ENCODE results near the gene PSMF1. TPM values are rescaled to one million over a fixed set of nuclear protein-coding genes. Genes with fewer than 3 reads are reported as not detected.

The PSMF1 gene
- total and polyA plus RNA-seq, 4 donors, result 43.6 to 126 (median 83.8) TPM

DNA sequence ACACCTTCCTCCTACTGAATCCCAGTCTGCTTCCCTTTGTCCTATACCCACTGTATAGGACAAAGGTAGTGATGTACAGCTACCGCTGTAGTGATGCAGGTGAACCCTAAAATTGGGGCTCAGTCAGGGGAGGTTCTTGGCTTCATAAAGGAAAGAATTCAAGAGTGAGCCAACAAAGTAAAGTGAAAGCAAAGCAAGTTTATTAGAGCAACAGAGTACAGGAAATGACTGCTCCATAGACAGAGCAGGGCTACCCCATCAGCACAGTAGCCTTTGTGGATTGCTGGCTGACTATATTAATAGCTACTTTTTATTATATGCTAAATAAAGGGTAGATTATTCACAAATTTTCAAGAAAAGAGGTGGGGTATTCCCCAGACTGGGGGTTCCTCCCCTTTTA lies 81.6 kb downstream of the PSMF1 start:
- DNase-seq (ENCODE audit: low spot score), result no peak
- Histone ChIP-seq H3K27ac (ENCODE audit: low read depth in 1 of 2, low read length in 2 of 2) (no peak overlapping the region), H3K4me3 (ENCODE audit: low read depth in 1 of 3, low read length in 3 of 3) (no peak overlapping the region), H3K9ac (ENCODE audit: low read depth in 1 of 2, low read length in 2 of 2) (no peak overlapping the region), H3K27me3 (ENCODE audit: control insufficient read depth in 4 of 4, insufficient read depth in 4 of 4, low read length in 3 of 4) (no peaks in the 10 kb centered on the region), H3K9me3 (ENCODE audit: control insufficient read depth in 4 of 4, low read length in 3 of 4) (no peaks in the 10 kb centered on the region), H3K36me3 (ENCODE audit: control insufficient read depth in 4 of 4, insufficient read depth in 3 of 4, low read depth in 1 of 4, low read length in 3 of 4) (no peaks in the 10 kb centered on the region), H3K4me1 (ENCODE audit: control insufficient read depth in 4 of 4, insufficient read depth in 4 of 4, low read length in 3 of 4) (no peaks in the 10 kb centered on the region)
- 95% methylated on average over 1 of the region's 1 CpG for WGBS
- no peak for TF ChIP-seq FOXA2 (IDR thresholded peaks at IDR 0.05)

- DNase-seq (ENCODE audit: low spot score), result no peak
- Histone ChIP-seq H3K27me3 (ENCODE audit: control insufficient read depth in 4 of 4, insufficient read depth in 4 of 4, low read length in 3 of 4) (no peaks in the 10 kb centered on the region), H3K4me3 (ENCODE audit: low read depth in 1 of 3, low read length in 3 of 3) (no peak within 1 kb of the TSS), H3K9me3 (ENCODE audit: control insufficient read depth in 4 of 4, low read length in 3 of 4) (no peaks in the 10 kb centered on the region), H3K27ac (ENCODE audit: low read depth in 1 of 2, low read length in 2 of 2) (no peak within 1 kb of the TSS), H3K9ac (ENCODE audit: low read depth in 1 of 2, low read length in 2 of 2) (no peak within 1 kb of the TSS), H3K36me3 (ENCODE audit: control insufficient read depth in 4 of 4, insufficient read depth in 3 of 4, low read depth in 1 of 4, low read length in 3 of 4) (no peaks in the 10 kb centered on the region), H3K4me1 (ENCODE audit: control insufficient read depth in 4 of 4, insufficient read depth in 4 of 4, low read length in 3 of 4) (no peaks in the 10 kb centered on the region)
- 74% methylated on average over 5 of the region's 5 CpGs for WGBS
- TF ChIP-seq FOXA1 (IDR thresholded peaks at IDR 0.05) (no peak), NR2F2 (IDR thresholded peaks at IDR 0.05) (peak; percentile 32)
- TF ChIP-seq, protein P1, sequence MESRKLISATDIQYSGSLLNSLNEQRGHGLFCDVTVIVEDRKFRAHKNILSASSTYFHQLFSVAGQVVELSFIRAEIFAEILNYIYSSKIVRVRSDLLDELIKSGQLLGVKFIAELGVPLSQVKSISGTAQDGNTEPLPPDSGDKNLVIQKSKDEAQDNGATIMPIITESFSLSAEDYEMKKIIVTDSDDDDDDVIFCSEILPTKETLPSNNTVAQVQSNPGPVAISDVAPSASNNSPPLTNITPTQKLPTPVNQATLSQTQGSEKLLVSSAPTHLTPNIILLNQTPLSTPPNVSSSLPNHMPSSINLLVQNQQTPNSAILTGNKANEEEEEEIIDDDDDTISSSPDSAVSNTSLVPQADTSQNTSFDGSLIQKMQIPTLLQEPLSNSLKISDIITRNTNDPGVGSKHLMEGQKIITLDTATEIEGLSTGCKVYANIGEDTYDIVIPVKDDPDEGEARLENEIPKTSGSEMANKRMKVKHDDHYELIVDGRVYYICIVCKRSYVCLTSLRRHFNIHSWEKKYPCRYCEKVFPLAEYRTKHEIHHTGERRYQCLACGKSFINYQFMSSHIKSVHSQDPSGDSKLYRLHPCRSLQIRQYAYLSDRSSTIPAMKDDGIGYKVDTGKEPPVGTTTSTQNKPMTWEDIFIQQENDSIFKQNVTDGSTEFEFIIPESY (IDR thresholded peaks at IDR 0.05), result no peak
Measured at GRCh38 chr20:1202762-1203504, 84.5 kb downstream of the PSMF1 start, which contains the start of gene C20orf202. Gene C20orf202, plus strand, starts transcription at chr20:1203454. Its CDS starts 132 bp downstream, at chr20:1203586.

DNA sequence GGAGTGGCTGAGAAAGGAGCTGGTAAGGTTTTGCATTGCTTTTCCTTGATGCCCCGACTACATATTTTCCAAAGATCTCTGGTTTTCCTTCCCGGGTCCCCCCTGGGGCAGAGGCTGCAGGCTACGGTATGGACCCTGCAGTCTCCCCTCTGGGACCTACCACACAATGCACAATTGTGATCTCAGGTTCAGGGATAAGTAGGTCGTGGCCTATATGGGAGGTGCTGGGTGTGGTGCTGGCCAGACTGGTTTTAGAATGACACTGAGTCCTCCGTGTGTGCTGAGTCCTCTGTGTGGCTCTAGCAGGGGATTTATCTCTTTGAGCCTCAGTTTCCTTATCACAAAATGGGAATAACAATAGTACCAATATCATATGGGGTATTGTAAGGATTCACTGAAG lies 85.2 kb downstream of the PSMF1 start:
- WGBS, result 70% methylated on average over 5 of the region's 5 CpGs
- Histone ChIP-seq H3K4me1 (ENCODE audit: control insufficient read depth in 4 of 4, insufficient read depth in 4 of 4, low read length in 3 of 4) (no peaks in the 10 kb centered on the region), H3K36me3 (ENCODE audit: control insufficient read depth in 4 of 4, insufficient read depth in 3 of 4, low read depth in 1 of 4, low read length in 3 of 4) (no peaks in the 10 kb centered on the region), H3K27ac (ENCODE audit: low read depth in 1 of 2, low read length in 2 of 2) (no peak overlapping the region), H3K9me3 (ENCODE audit: control insufficient read depth in 4 of 4, low read length in 3 of 4) (no peaks in the 10 kb centered on the region), H3K9ac (ENCODE audit: low read depth in 1 of 2, low read length in 2 of 2) (no peak overlapping the region), H3K27me3 (ENCODE audit: control insufficient read depth in 4 of 4, insufficient read depth in 4 of 4, low read length in 3 of 4) (no peaks in the 10 kb centered on the region), H3K4me3 (ENCODE audit: low read depth in 1 of 3, low read length in 3 of 3) (no peak overlapping the region)
- no peak for TF ChIP-seq RAD21 (IDR thresholded peaks at IDR 0.05)
- no peak for TF ChIP-seq SP1 (IDR thresholded peaks at IDR 0.05)
- TF ChIP-seq YY1 (IDR thresholded peaks at IDR 0.05), result no peak
- TF ChIP-seq, protein P2, sequence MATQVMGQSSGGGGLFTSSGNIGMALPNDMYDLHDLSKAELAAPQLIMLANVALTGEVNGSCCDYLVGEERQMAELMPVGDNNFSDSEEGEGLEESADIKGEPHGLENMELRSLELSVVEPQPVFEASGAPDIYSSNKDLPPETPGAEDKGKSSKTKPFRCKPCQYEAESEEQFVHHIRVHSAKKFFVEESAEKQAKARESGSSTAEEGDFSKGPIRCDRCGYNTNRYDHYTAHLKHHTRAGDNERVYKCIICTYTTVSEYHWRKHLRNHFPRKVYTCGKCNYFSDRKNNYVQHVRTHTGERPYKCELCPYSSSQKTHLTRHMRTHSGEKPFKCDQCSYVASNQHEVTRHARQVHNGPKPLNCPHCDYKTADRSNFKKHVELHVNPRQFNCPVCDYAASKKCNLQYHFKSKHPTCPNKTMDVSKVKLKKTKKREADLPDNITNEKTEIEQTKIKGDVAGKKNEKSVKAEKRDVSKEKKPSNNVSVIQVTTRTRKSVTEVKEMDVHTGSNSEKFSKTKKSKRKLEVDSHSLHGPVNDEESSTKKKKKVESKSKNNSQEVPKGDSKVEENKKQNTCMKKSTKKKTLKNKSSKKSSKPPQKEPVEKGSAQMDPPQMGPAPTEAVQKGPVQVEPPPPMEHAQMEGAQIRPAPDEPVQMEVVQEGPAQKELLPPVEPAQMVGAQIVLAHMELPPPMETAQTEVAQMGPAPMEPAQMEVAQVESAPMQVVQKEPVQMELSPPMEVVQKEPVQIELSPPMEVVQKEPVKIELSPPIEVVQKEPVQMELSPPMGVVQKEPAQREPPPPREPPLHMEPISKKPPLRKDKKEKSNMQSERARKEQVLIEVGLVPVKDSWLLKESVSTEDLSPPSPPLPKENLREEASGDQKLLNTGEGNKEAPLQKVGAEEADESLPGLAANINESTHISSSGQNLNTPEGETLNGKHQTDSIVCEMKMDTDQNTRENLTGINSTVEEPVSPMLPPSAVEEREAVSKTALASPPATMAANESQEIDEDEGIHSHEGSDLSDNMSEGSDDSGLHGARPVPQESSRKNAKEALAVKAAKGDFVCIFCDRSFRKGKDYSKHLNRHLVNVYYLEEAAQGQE (IDR thresholded peaks at IDR 0.05), result no peak
- no peak for TF ChIP-seq RXRA (IDR thresholded peaks at IDR 0.05)
- no peak for TF ChIP-seq NR2F2 (IDR thresholded peaks at IDR 0.05)
- TF ChIP-seq, protein P1 (IDR thresholded peaks at IDR 0.05), result no peak
- TF ChIP-seq, protein P3, sequence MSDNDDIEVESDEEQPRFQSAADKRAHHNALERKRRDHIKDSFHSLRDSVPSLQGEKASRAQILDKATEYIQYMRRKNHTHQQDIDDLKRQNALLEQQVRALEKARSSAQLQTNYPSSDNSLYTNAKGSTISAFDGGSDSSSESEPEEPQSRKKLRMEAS (IDR thresholded peaks at IDR 0.05), result no peak
- TF ChIP-seq ATF3 (IDR thresholded peaks at IDR 0.05), result no peak
- no peak for TF ChIP-seq GABPA (IDR thresholded peaks at IDR 0.05 in 1 of 2, conservative IDR thresholded peaks at IDR 0.05 in 1 of 2)
- TF ChIP-seq TAF1 (conservative IDR thresholded peaks at IDR 0.05), result no peak
- no peak for TF ChIP-seq EGR1 (IDR thresholded peaks at IDR 0.05; ENCODE audit: low read depth in 2 of 2)
- TF ChIP-seq, protein P4, sequence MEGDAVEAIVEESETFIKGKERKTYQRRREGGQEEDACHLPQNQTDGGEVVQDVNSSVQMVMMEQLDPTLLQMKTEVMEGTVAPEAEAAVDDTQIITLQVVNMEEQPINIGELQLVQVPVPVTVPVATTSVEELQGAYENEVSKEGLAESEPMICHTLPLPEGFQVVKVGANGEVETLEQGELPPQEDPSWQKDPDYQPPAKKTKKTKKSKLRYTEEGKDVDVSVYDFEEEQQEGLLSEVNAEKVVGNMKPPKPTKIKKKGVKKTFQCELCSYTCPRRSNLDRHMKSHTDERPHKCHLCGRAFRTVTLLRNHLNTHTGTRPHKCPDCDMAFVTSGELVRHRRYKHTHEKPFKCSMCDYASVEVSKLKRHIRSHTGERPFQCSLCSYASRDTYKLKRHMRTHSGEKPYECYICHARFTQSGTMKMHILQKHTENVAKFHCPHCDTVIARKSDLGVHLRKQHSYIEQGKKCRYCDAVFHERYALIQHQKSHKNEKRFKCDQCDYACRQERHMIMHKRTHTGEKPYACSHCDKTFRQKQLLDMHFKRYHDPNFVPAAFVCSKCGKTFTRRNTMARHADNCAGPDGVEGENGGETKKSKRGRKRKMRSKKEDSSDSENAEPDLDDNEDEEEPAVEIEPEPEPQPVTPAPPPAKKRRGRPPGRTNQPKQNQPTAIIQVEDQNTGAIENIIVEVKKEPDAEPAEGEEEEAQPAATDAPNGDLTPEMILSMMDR (IDR thresholded peaks at IDR 0.05; ENCODE audit: low read depth, low read length, missing input control), result no peak
- no peak for TF ChIP-seq FOXA1 (IDR thresholded peaks at IDR 0.05)
- TF ChIP-seq HNF4A (conservative IDR thresholded peaks at IDR 0.05), result no peak
- TF ChIP-seq FOXA2 (IDR thresholded peaks at IDR 0.05), result no peak
- no peak for TF ChIP-seq HNF4G (IDR thresholded peaks at IDR 0.05)
- TF ChIP-seq JUND (IDR thresholded peaks at IDR 0.05), result no peak
- no peak for DNase-seq (ENCODE audit: low spot score)
